ENCODE results near the gene PLPP3.

PLPP3 gene

DNA sequence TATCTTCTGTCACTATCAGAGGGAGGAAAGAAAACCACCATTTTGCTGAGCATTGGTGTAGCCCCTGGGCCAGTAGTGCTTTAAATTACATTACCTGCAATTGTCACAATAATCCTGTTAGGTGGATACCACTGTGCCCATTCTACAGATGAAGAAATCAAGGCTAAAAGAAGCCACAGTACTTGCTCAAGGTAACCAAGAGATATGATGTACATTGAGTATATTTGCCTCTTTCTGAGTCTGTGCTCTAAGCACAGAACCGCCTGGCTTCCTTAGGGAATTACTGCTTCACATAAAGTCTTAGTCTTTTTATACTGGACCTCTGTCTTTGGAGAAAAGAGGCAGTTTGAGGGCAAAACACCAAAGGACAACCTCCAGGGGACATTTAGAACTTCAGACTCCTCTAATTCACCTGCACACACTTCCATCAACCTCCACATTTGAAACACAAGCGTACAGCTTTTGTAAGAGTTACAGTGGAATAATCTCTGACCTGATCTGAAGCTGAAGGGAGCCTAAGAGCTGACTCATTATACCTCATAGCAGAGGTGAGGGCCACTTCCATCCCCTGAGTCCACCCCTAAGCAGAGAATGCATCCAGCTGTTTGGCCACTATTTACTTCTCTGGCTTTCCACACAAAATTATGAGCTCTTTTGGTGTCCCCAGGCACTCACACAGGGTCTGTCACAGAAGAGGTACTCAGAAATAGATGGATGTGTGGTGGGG is 61.8 kb downstream of the PLPP3 start:
- no peak for DNase-seq

DNA sequence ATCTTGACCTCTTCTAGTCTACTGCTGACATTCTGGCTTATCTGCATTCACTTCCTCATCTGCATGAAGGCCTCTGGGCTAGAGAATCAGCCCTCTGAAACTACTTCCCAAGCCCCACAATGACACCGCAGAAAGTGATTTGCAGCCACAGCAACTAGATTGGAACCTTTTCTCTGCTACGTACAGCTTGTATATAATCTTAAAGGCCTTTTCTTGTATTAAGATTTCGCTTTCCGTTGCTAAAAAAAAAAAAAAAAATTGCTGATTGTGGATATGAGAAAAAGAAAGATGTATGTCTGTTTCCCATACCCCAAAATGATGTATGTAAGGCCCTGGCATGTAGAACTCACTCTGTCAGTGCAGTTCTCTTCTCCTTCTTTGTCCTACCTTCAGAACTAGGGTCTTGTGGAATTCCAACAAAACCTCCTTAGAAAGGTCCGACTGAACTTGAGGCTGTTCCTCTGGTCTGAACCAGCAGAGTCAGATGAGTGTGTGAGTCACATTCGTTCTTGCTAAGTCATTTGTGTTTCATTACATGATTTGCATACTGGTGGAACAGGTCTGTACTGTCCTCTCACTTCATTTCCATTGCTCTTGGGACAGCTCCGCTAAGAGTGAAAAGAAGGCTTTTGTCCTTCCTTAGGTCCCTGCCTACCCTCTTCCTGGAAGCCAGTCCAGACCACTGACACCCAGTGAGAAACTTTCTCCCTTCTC is 62.7 kb downstream of the PLPP3 start:
- DNase-seq, result no peak

DNA sequence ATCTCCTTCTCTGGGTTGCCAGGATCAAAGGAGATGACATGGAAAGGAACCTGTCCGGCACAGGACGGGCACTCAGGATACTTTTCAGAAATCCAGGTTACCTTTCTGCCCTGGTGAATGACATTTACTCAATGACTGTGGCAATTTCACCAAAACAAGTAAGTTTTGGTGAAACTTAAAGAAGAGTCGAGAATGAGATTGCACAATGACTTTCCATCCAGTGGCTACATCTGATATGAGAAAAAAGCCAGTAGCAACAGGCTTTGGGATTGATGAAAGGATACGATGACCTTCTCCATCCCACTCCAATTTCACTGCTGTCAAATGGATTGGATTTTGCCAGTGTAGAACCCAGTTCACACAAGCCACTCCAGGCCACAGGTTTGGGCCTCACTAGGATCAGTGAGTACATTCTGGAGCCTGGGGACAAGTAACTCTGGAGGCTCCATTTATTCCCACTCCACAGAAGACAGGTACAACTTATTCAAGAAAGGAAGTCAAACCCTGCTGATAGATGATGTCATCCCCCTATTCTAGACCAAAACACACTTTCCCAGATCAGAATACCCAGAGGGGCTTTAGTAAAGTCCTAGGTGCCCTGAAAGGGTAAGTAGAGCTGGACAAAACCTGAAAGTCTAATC is 63.3 kb downstream of the PLPP3 start:
- no peak for DNase-seq

GRCh38 chr1:56512724-56513494 is 66.5 kb downstream of the PLPP3 start:
- DNase-seq, result no peak

DNA sequence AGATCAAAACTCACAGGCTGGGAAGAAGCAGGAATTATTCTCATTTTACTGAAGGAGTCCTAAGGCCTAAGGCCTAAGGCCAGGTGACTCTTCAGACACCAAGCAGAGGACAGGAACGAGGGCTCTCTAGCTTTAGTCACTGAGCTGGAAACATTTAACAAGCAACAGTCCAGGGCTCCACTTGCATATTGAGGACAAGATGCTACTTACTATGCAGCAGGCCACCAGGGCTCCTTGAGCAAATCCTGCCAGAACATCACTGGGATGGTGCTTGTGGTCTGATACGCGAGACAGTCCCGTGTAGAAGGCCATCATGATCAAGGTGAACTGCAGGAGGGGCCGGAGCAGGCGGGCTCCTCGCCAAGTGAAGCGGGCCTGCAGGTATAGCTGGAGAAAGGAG is 67.6 kb downstream of the PLPP3 start:
- no peak for DNase-seq

- no peak for DNase-seq
Measured at GRCh38 chr1:56511364-56511763, 68.0 kb downstream of the PLPP3 start.

GRCh38 chr1:56510642-56511021 is 68.7 kb downstream of the PLPP3 start:
- DNase-seq, result no peak

DNA sequence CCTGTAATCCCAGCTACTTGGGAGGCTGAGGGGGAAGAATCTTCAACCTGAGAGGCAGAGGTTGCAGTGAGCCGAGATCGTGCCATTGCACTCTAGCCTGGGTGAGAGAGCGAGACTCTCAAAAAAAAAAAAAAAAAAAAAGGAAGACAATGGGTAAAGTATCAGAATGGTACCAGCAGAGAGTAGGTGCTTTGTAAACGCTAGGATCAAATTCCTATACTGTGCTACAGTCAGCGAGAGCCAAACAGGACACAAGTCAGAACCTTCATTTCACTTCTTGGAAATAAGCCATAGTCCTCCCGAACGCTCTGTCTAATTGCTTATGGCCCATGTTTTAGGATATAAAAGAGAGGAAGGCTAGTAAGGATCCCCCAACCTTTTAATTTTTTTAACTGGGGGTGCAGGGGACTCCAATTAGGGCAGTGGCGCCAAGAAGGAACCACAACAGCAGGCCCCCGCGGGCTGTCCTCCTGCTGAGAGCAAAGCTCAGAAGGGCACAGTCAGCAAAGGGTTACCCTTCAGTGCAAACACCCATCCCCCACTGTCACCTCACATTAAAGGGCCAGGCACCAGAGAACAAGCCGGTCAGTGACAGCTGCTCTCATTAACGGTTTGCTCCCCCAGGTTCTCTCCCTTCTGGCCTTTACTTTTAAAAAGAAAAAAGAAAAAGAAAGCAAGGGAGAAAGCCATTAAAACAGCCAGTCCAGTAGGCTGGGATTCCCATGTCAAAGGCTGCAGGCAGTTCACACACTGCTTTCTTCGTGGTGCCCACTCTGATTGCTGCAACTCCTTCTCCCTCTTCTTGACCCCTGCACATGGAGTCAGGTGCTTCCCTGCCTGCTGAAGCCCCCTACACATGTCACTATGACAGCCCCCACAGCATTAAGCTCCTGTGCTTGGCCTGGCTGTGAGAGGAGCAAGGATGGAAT is 69.4 kb downstream of the PLPP3 start:
- DNase-seq, result no peak

DNA sequence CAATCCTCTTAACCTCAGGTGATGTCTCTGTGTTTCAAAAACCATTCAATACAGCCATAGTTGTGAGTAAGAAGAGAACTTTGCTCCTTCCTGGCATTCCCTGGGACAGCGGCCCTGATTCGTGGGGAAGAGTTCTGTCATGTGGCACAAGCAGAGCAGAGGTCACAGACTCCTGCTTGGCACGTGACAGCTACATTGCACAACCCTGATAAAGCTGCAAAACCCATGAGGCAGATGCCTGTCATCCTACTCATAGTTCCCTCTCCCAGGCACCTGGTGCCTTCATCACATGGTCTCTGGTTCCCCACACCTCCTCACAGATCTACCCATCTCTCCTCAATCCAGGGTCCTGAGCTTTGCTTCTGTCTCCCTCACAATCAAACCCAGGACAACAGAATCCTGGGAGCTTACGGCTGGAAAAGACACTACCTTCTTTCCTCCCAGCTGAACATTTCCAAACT is 70.8 kb downstream of the PLPP3 start:
- no peak for DNase-seq

- DNase-seq, result no peak
Measured at GRCh38 chr1:56507925-56508522, 71.3 kb downstream of the PLPP3 start.

GRCh38 chr1:56506951-56507491 is 72.3 kb downstream of the PLPP3 start:
- no peak for DNase-seq

- DNase-seq, result no peak
Measured at GRCh38 chr1:56505792-56506743, 73.3 kb downstream of the PLPP3 start.

- no peak for DNase-seq
Measured at GRCh38 chr1:56502700-56503245, 76.6 kb downstream of the PLPP3 start.

GRCh38 chr1:56501888-56502287 is 77.5 kb downstream of the PLPP3 start:
- DNase-seq, result no peak

DNA sequence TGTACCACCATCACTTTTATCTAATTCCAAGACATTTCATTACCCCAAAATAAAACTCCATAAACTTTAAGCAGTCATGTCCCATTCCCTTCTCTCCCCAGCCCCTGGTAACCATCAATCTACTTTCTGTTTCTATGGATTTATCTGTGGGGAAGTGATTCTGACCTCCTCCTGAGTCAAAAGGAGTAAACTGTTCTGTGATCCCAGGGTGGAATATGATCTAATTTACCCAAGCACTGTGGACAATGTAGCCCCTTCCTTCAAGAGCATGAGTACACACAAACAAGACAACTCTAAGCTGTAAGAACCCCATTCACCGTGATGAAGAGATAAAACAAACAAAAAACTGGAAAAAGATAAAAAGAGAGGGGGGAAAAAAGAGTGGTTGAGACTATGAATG is 77.9 kb downstream of the PLPP3 start:
- DNase-seq, result no peak

- DNase-seq, result no peak
Measured at GRCh38 chr1:56496821-56497772, 82.3 kb downstream of the PLPP3 start.

DNA sequence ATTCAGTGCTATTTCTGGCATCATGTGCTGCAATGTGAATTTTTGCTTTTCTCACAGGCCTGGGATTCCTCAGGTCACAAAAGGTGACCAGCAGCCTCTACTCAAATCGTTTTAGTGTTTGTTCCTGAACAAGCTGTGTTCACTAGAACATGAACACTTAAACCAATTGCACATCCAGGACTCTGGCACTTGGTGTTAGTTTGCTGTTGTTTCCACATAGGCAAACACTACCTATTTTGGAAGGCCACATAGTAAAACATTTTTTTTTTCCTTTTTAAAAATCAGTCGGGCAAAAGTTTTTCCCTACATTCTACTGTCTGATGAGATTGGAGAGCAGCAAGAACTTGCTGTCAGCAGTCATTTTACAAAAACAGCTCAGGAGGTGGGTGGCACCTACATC is 83.2 kb downstream of the PLPP3 start:
- DNase-seq, result no peak

DNA sequence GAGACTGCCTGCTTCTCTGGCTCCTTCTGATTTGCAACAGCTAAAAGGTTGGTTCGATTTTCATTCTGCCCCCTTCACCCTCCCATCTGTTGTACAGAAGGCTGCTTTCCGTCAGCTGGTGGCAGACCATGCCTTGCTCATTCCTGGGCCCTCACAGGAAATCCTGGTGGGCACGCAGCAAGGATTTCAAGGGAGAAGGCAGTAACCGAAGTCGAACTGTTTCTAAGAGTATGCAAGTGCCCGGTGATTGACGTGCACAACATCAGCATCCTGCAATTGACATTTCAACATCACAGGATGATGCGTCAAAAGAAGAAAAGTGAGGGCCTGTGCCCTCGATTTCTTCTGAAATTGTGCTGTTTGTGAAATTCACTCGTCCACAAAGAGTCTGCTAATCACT is 83.8 kb downstream of the PLPP3 start:
- DNase-seq, result no peak

- no peak for DNase-seq
Measured at GRCh38 chr1:56494306-56494705, 85.1 kb downstream of the PLPP3 start.

Measured in stimulated activated naive CD4-positive, alpha-beta T cell (primary cell).